AG08396 (cell line): ENCODE data around the gene SLC16A1.

Experiments used
- DNase-seq: peaks from one replicate; pipeline ENCODE4 v3.0.0; 2012; ENCODE audit warnings: low spot score, mixed read lengths

Gene SLC16A1

GRCh38 chr1:112882271-112882744 lies 73.7 kb downstream of the SLC16A1 start:
- DNase-seq, result no peak

GRCh38 chr1:112881742-112882127 lies 74.3 kb downstream of the SLC16A1 start:
- no peak for DNase-seq

DNA sequence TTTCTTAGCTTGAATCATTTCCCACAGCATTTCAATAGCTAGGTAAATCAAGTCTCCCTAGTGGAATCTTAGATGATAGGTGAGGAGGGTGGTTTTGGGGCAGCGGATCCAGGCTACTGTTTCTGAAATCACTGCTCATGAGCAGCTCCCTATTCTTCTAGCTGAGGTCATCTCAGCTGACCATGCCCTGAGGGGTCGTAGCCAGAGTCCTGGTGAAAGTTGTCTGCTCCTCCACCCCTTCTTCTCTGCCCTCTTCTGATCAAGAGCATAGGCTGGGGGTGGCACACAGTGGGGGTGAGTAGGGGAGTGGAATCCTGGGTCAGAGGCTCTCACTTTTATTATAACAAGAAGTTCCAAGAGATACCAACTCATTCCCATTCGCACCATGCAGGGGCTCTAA lies 76.2 kb downstream of the SLC16A1 start:
- DNase-seq, result no peak

DNA sequence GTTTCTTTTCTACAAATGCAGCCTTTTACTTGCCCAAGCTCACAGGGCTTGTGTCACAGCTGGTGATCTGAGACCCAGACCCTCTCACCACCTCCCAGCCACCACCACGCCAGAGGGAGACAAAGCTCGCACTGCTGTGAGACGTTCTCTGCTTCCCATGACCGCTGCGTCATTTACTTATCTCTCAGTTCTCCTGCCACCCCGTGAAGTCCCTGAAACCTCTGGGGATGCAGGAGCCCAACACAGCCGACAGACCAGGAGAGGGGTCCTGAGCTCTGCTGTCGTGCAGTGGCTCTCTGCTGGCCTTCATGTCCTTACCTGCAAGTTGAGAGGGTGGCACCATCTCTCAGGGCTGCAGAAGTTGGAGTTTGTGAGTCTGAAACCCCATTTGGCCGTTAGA lies 77.7 kb downstream of the SLC16A1 start:
- no peak for DNase-seq

- no peak for DNase-seq
These were observed 78.2 kb downstream of the SLC16A1 start for GRCh38 chr1:112877750-112878149.

DNA sequence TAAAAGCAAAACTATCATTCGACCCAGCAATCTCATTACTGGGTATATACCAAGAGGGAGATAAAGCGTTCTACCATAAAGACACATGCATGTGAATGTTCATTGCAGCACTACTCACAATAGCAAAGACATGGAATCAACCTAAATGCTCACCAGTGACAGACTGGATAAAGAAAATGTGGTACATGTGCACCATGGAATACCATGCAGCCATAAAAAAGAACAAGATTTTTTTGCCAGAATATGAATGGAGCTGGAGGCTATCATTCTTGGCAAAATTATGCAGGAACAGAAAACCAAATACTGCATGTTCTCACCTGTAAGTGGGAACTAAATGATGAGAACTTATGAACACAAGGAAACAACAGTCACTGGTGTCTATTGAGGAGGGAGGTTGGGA lies 79.7 kb downstream of the SLC16A1 start:
- DNase-seq, result no peak

GRCh38 chr1:112872551-112872962 lies 83.4 kb downstream of the SLC16A1 start:
- DNase-seq, result no peak

GRCh38 chr1:112870887-112871646 lies 84.9 kb downstream of the SLC16A1 start:
- DNase-seq, result no peak

GRCh38 chr1:112869895-112870294 lies 86.1 kb downstream of the SLC16A1 start:
- DNase-seq, result no peak

DNA sequence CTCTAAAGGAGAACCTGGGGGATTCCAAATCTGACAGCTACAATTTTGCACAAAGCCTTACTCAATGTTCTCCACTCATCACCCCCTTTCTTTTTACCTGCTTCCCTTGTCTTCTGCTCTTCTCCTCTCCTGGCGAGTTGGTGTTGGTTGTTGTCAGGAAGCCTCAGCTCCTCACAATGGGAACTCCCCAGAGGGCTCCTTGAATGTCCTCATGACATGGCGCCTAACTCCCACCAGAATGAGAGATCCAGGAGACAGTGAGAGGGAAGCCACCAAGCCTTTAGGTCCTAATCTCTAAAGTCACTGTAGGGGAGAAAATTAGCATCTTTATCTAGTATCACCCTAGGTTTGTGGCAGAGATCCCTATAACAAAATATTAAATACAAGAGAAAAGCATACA lies 87.8 kb downstream of the SLC16A1 start:
- DNase-seq, result no peak

DNA sequence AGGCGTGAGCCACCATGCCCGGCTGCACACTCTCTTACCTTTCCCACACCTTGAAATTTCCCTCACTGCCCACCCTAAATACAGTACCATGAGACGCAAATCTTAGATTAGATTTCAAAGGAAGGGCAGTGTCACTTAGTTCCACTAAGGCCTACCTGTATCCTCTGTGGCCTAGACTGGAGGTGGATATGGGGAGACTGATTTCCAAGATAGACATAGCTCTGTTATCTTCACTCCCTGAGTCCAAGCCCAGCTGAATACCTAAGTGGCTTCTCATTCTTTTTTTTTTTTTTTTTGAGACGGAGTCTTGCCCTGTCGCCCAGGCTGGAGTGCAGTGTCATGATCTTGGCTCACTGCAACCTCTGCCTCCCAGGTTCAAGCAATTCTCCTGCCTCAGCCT lies 89.0 kb downstream of the SLC16A1 start:
- no peak for DNase-seq

DNA sequence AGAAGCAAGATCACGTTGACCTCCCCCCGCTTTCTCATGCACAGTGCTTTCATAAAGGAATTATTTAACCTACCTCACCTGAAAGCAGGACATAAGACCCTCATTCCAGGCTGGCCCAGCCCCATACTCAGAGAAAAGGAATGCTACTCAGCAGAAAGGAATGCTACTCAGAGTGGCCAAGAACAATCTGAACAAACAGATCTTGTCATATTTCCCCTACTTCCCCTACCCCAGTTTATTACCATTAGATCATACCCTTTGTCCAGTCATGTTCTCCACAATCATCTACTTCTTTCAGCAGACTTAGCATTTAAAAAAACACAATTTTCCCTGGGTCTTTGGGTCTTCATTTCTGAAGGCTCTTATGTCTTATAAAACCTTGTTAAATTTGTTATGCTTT lies 89.8 kb downstream of the SLC16A1 start:
- DNase-seq, result peak; percentile 43

- no peak for DNase-seq
These were observed 93.1 kb downstream of the SLC16A1 start for GRCh38 chr1:112862753-112863426.
